A673 (cell line): Measurements from ENCODE around the gene FGGY.

ENCODE experiments used
- CTCF ChIP-seq: fragments of 300-800, 200-600 bp; sonication (generic); conservative IDR thresholded peaks from 2 replicates; pipeline ENCODE4 v1.5.1; 2017; ENCODE audit warnings: low read depth, mild to moderate bottlenecking, antibody characterized with exemption, low read length, moderate library complexity, mixed read lengths
- EZH2 ChIP-seq: fragments of 200-600 bp; sonication (generic); IDR thresholded peaks from 2 replicates; pipeline ENCODE4 v1.6.1; 2017; ENCODE audit warnings: borderline replicate concordance, low read depth, mild to moderate bottlenecking, mixed read lengths, antibody characterized with exemption, low read length; ENCODE audit not compliant: poor library complexity, severe bottlenecking

- TF ChIP-seq CTCF (no peak), EZH2 (no peak)
Measured at GRCh38 chr1:59473831-59474230, 176.9 kb downstream of the FGGY start.
